Body of pancreas (tissue), 4 donors: ENCODE measurements around the gene ZNF605.

Experiments used
- CTCF ChIP-seq, 7 experiments: fragments of 450-650 bp in 4 of 7; fragments of 200-600 bp in 3 of 7; sonication (generic) in 3 of 7; IDR thresholded peaks; one replicate each; pipeline ENCODE4 v1.5.1; 2016 to 2019; ENCODE audit warnings: antibody characterized with exemption in 7 of 7
- POLR2A ChIP-seq, 3 donors: fragments of 450-650 bp; IDR thresholded peaks; one replicate each; pipeline ENCODE4 v1.6.1; 2016; ENCODE audit warnings: antibody characterized with exemption in 3 of 3, mild to moderate bottlenecking in 2 of 3

GRCh38 chr12:132937476-132937875 lies 18.6 kb downstream of the ZNF605 start:
- TF ChIP-seq CTCF (IDR thresholded peaks at IDR 0.05) (no peak), POLR2A (IDR thresholded peaks at IDR 0.05) (no peak)
